ENCODE measurements around the gene NKAIN2. TPM values are rescaled to one million over a fixed set of nuclear protein-coding genes. Genes with fewer than 3 reads are reported as not detected.

Gene NKAIN2
- polyA plus RNA-seq, 3 donors = 14.1 to 20.8 (median 18.0) TPM

DNA sequence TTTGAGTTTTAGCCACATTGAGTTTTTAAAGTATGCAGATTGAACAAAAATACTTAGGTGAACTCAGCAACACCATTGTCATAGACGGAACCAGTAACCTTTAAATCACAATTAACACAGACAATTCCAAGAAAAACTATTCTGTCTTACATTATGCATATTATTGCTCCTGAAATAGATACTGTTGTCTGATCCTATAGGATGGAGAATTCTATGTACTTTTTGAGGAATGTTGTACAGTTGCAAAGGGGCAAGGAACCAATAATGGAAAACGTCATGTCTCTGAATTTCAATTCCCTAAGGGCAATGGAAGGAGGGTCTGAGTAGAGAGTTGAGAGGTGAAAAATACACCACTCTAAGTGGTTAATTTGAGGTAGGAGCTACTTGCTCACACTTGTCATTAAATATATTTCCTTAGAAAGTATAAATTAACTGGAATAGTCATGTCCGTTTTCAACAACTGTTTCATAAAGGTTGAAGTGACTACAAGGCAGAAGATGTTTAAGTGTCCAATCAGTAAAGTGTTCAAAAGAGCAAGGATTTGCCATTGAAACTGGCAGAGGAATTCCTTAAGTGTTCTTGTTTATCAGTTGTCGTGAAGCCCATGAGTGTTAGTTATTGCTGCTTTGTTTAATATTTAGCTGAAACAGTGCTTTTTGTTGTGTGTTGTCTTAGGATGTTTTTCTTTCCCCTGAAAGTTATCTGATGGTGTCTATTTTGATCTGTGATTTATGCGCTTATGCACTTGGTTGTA is 1.3 kb downstream of the NKAIN2 start:
- no peak for DNase-seq

DNA sequence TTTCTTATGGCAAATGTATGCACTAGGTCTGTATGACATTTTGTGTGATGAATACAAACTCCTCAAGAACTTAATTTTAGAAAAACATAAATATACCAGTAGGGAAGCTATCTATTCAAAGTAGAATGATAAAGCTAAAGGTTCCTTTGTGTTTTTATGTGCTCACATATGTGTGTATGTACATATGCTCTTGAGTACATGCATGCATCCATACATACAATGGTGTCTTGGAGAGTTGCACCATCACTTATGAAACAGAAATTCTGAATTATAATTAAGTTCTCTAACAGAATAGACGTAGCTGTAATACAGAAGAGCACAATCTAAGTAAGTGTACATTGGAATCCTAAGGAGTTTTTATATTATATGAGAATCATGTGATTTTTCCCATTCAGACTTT is 2.3 kb downstream of the NKAIN2 start:
- no peak for DNase-seq

DNA sequence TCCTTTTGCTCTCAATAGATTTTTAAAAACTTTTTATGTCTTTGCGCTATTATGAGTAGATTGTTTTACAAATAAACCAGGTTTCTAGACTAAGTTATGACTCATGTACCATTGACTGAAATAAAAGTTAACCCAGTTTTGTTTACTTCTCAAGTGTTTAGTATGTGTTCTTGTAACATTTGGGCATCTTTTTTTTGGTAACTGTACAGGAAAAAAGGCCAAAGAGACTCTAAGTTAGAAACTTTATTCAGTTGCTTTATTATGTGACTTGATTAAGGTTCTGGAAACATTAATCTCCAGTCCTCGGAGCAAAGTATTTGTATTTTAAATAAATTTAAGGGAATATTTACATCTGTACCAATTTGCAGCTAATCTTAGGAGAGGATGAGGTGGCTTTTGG is 2.9 kb downstream of the NKAIN2 start:
- no peak for DNase-seq

- DNase-seq = peak; percentile 35
These were observed 4.9 kb downstream of the NKAIN2 start for GRCh38 chr6:123808556-123808955.

DNA sequence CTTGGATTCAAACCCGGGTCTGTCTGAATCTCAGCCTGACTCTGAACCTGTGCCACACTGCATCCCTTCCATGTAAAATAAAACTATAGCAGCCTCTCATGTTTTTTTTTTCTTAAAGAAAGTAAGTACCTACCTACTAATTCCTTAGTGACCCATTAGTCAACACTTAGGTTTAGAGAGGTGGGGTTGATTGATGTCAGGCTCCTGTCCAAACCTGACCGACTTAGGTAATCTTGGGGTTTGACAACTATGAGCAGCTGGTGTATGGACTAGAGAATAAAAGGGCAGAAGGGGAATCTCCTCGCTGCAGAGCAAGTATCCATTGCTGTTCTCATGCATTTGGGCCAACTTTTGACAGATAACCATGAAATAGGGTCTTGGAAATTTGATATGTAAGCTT is 6.5 kb downstream of the NKAIN2 start:
- no peak for DNase-seq

- DNase-seq = no peak
These were observed 7.3 kb downstream of the NKAIN2 start for GRCh38 chr6:123810948-123811347.

DNA sequence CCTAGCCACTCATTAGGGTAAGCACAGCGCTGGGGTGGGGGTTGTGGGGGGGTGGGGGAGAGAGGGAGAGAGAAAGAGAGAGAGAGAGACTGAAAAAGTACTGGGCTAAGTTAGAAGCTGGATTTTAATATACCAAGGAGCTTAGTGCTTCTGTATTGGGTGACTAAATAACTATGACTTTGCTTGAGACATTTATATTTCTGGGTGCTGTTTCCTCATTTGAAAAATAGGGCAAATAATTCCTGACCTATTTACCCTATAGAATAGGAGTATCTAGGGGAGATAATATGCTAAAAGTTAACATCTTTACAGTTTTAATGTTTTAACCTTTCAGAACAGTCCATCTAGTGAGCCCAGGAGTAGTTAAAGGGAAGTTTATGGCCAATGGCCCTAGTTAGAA is 7.7 kb downstream of the NKAIN2 start:
- DNase-seq = no peak

DNA sequence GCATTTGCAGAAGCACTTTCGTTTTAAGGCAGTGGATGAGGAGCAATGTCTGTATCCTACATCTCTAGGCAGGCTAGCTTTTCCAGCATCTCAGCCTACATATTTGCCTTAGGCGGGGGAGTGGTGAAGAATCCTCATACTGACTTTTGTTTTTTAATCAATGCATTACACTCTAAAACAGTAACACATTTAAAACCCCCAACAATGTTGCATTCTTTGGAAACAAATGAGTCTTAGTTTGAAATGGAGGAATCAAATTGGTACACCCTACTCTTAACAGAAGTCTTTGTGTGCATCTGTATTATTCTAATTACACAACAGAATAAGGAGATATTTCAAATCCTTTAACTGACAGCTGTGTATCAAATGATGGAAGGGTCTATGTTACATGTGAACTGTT is 9.0 kb downstream of the NKAIN2 start:
- no peak for DNase-seq

GRCh38 chr6:123821112-123821511 is 17.4 kb downstream of the NKAIN2 start:
- no peak for DNase-seq

- DNase-seq = no peak
These were observed 25.8 kb downstream of the NKAIN2 start for GRCh38 chr6:123829302-123829953.

GRCh38 chr6:123830120-123830519 is 26.5 kb downstream of the NKAIN2 start:
- DNase-seq = peak; percentile 59

- no peak for DNase-seq
These were observed 35.0 kb downstream of the NKAIN2 start for GRCh38 chr6:123838505-123839234.

- DNase-seq = peak; percentile 22
These were observed 37.6 kb downstream of the NKAIN2 start for GRCh38 chr6:123841067-123841896.

- DNase-seq = no peak
These were observed 40.3 kb downstream of the NKAIN2 start for GRCh38 chr6:123844011-123844410.

- no peak for DNase-seq
These were observed 44.7 kb downstream of the NKAIN2 start for GRCh38 chr6:123848347-123848746.

DNA sequence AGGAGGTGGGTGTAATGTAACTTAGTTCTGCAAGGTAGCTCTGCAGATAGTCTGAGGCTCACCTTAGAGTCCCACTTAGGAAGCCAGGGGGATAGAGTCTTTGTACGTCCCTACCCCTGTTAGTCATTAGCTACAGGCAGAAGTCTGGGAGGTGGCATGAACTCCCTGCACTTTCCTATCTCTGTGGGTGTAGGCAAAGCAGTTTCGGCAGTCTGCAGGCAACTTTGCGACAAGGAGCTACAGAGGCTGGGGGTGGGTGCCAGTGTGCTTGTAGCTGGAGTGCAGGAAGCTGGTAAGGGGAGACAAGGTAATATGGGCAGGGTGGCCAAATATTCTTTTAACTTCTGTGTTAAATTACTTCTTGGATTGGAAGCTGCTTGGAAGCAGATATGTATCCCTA is 45.7 kb downstream of the NKAIN2 start:
- DNase-seq = no peak

GRCh38 chr6:123850555-123850954 is 46.9 kb downstream of the NKAIN2 start:
- no peak for DNase-seq

GRCh38 chr6:123854201-123854600 is 50.5 kb downstream of the NKAIN2 start:
- DNase-seq = no peak

DNA sequence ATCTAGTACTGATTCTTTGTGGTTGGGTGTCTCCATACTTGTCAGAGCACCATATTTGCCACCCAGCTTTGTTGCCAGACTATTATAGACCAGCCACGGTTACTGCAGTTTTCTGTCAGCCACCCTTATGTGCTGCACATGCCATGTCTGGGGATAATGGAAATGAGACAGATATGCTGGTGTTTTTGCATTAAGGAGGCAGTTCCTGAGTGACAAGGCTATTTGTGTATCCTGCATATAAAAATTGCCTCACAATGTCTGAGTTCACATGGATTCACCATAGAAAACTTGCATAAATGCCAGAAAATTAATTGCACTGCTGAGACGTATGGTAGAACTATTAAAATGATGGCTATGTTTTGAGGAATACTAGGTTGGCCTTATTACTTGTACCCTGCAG is 51.8 kb downstream of the NKAIN2 start:
- no peak for DNase-seq

- DNase-seq = no peak
These were observed 55.6 kb downstream of the NKAIN2 start for GRCh38 chr6:123859291-123859690.

DNA sequence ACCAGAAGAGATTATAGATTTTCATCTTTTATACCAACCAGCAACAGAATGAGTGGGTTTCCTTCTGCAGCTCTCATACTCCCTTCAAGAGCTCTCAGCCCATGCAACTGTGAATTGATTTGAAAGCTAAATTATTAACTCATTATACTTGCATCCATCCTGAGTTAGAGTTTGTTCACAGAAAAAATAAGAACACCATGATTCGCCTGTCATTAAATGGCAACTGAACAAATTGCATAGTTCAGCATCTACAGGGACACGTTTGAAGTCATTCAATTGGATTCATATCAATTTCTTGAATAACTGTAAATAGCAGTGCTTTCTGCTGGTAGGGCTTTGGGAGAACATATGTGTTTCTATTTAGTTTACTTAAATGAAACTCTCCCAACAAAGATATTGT is 65.7 kb downstream of the NKAIN2 start:
- DNase-seq = no peak

DNA sequence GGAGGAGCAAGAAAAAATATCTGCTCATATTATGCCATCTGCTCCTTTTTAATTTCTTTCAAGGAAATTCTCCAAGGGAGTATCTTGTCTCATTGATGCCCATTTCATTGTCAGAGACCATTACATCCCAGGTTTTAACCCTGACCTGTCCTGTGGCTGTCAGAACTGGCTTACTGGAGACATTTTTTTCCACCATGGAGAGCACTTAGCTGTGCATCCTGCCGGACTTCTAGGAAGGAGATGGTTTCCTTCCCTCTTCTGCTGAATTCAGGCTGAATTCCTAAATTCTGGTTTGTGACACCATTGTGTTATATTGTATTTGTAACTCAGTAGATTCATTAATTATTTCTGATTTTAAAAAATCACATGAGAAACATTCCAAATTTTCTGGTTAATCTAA is 70.3 kb downstream of the NKAIN2 start:
- DNase-seq = no peak
